ENCODE measurements around the gene HPS4. TPM values are rescaled to one million over a fixed set of nuclear protein-coding genes. Genes with fewer than 3 reads are reported as not detected.

Gene HPS4
- polyA plus RNA-seq, 1 experiment = 22.5 TPM

DNA sequence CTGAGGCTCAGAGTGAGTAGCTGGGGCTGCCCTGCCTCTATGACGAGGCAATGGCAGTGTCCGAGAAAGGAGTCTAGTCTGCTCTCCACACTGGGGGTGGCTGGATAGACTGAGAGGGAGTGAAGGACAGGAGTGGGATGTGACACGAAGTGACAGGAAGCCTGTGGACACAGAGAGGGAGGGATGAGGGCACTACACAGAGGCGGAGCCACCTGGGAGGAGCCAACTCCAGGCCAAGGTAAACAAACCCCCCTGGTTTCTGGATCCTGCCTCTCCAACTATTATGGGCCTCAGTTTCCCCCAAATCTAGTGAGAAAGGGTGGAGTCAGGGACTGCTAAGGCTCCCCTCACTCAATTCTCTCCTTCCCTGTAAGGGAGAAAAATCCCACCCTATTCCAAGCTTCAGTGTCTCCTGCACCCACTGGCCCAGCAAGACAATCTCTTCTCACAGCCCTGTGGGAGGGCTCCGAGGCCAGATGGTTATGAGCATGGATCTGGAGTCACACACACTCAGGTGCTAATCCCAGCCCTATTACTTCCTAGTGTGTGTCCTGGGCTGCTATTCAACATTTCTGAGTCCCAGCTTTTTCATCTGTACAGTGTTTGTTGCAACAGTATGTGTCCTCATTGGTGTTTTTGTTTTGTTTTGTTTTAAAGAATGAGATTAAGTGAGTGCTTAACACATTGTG lies 29.6 kb downstream of the HPS4 start:
- ChIA-PET POLR2A (no interaction called here), CTCF (interaction anchor here (0.6 to 2.9 kb wide), 5 partner anchors 8 to 59 kb away, joined by 3 to 23 read pairs (median 3); no protein-coding TSS in a partner anchor)
- no peak for DNase-seq (ENCODE audit: low read depth)
- Histone ChIP-seq H3K36me3 (ENCODE audit: control insufficient read depth, insufficient read depth, low read length) (peaks cover 23% of the 10 kb centered on the region), H3K4me3 (ENCODE audit: low read depth, low read length) (no peak overlapping the region), H3K27me3 (ENCODE audit: control insufficient read depth, insufficient read depth, low read length) (no peaks in the 10 kb centered on the region)
- TF ChIP-seq, protein P1, sequence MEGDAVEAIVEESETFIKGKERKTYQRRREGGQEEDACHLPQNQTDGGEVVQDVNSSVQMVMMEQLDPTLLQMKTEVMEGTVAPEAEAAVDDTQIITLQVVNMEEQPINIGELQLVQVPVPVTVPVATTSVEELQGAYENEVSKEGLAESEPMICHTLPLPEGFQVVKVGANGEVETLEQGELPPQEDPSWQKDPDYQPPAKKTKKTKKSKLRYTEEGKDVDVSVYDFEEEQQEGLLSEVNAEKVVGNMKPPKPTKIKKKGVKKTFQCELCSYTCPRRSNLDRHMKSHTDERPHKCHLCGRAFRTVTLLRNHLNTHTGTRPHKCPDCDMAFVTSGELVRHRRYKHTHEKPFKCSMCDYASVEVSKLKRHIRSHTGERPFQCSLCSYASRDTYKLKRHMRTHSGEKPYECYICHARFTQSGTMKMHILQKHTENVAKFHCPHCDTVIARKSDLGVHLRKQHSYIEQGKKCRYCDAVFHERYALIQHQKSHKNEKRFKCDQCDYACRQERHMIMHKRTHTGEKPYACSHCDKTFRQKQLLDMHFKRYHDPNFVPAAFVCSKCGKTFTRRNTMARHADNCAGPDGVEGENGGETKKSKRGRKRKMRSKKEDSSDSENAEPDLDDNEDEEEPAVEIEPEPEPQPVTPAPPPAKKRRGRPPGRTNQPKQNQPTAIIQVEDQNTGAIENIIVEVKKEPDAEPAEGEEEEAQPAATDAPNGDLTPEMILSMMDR (IDR thresholded peaks at IDR 0.05; ENCODE audit: insufficient read depth, low read depth, low read length) = no peak

DNA sequence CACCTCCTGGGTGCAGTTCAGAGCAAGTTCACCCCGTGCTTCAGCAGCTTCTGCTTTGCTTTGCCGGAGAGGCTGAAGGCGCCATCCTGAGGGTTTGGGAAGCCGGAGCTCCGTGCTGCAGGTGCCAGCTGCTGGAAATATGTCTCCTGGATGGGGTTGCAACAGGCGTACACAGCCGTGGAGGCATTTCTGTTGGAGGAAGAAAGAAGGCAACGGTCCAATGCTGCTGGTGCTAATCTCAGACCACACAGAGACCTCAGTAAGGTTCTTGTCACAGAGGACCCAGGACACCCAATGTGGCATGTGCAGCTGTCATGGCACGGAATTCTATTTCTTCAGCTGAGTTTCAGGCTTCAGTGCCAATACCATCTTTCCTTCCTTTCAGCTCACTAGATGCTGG lies 30.4 kb downstream of the HPS4 start:
- DNase-seq (ENCODE audit: low read depth) = no peak
- CTCF ChIA-PET = interaction anchor here (0.6 to 2.9 kb wide), 4 partner anchors 9 to 58 kb away, joined by 3 to 23 read pairs (median 3); no protein-coding TSS in a partner anchor

DNA sequence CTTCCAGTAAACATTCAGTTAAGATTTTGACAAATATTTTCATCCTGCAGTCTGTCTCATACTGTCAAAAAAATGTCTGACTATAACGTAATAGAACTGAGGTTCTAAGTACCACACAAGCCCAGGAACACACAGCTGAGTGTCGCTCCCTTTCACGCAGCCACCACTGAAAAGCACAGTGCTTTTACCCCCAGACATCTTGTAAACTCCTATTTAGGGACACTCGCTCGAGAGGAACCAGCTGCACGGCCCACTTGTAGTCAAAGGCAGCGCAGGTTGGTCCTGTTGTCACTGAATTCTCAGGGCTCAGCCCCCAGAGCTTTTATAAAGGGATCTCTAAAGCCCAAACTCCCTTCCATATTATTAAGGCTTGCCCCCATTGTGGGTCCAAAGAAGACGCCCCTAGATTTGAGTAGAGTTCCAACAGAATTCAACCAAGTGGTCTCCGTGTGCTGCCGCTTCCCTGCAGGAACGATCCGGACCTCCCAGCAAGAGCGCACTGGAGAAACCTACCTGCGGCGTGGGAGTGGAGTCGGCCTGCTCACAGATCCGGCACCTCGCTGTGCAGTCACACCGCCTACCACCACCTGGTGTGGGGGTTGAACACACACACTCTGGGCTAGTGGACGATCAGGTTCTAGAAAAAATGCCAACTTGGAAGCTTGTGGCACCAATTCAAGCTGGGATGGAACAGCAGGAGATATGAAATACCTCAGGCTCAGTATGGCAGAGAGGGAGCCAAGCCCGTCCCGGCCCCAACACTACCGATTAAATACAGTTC lies 31.2 kb downstream of the HPS4 start:
- Histone ChIP-seq H3K4me3 (ENCODE audit: low read depth, low read length) (no peak overlapping the region), H3K36me3 (ENCODE audit: control insufficient read depth, insufficient read depth, low read length) (peaks cover 16% of the 10 kb centered on the region), H3K27me3 (ENCODE audit: control insufficient read depth, insufficient read depth, low read length) (no peaks in the 10 kb centered on the region)
- ChIA-PET POLR2A (no interaction called here), CTCF (interaction anchor here (0.6 to 2.9 kb wide), 4 partner anchors 10 to 274 kb away, joined by 3 to 23 read pairs (median 4); no protein-coding TSS in a partner anchor)
- TF ChIP-seq, protein P1 (IDR thresholded peaks at IDR 0.05; ENCODE audit: insufficient read depth, low read depth, low read length) = no peak
- no peak for DNase-seq (ENCODE audit: low read depth)

More for the DNA sequence above, 30.4 kb downstream of the HPS4 start:
- H3K36me3 ChIP-seq (ENCODE audit: control insufficient read depth, insufficient read depth, low read length) = peaks cover 23% of the 10 kb centered on the region
- no peaks in the 10 kb centered on the region for H3K27me3 ChIP-seq (ENCODE audit: control insufficient read depth, insufficient read depth, low read length)
- TF ChIP-seq, protein P1 (IDR thresholded peaks at IDR 0.05; ENCODE audit: insufficient read depth, low read depth, low read length) = no peak
- no peak overlapping the region for H3K4me3 ChIP-seq (ENCODE audit: low read depth, low read length)
- POLR2A ChIA-PET = no interaction called here

DNA sequence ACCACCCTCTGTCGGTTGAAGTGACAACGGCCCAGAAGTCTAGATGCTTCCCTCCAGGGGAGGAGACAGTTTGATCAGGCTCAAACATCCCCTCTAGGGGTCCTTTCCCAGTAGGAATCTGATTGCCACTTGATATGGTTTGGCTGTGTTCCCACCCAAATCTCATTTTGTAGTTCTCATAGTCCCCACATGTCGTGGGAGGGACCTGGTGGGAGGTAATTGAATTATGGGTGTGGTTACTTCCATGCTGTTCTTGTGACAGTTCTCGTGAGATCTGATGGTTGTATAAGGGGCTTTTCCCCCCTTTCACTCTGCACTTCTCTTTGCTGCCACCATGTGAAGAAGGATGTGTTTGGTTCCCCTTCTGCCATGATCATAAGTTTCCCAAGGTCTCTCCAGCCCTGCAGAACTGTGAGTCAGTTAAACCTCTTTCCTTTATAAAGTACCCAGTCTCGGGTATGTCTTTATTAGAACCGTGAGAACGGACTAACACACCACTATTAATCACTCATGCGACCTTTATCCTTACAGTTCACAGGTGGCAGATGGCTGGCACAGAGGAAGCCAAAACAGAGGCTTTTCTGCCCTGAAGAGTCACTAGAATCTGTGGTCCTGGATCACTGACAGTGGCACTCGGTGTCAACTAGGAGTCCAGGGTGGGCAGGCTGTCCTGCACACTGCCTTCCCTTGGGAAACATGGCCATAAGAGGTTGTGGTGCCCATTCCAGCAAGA lies 33.0 kb downstream of the HPS4 start:
- H3K36me3 ChIP-seq (ENCODE audit: control insufficient read depth, insufficient read depth, low read length) = peaks cover 14% of the 10 kb centered on the region
- no peaks in the 10 kb centered on the region for H3K27me3 ChIP-seq (ENCODE audit: control insufficient read depth, insufficient read depth, low read length)
- DNase-seq (ENCODE audit: low read depth) = no peak
- no peak overlapping the region for H3K4me3 ChIP-seq (ENCODE audit: low read depth, low read length)
- TF ChIP-seq, protein P1 (IDR thresholded peaks at IDR 0.05; ENCODE audit: insufficient read depth, low read depth, low read length) = no peak
- ChIA-PET CTCF (interaction anchor here (1.6 to 2.9 kb wide), 2 partner anchors 11 to 30 kb away, joined by 3 to 23 read pairs; no protein-coding TSS in a partner anchor), POLR2A (no interaction called here)
